NCI-H1092 (cell line): ENCODE measurements around the gene BAIAP3.

ENCODE experiments used
- DNase-seq: peaks from one replicate; lab custom pipeline; 2025; lab: John Stamatoyannopoulos, UW

Gene BAIAP3

DNA sequence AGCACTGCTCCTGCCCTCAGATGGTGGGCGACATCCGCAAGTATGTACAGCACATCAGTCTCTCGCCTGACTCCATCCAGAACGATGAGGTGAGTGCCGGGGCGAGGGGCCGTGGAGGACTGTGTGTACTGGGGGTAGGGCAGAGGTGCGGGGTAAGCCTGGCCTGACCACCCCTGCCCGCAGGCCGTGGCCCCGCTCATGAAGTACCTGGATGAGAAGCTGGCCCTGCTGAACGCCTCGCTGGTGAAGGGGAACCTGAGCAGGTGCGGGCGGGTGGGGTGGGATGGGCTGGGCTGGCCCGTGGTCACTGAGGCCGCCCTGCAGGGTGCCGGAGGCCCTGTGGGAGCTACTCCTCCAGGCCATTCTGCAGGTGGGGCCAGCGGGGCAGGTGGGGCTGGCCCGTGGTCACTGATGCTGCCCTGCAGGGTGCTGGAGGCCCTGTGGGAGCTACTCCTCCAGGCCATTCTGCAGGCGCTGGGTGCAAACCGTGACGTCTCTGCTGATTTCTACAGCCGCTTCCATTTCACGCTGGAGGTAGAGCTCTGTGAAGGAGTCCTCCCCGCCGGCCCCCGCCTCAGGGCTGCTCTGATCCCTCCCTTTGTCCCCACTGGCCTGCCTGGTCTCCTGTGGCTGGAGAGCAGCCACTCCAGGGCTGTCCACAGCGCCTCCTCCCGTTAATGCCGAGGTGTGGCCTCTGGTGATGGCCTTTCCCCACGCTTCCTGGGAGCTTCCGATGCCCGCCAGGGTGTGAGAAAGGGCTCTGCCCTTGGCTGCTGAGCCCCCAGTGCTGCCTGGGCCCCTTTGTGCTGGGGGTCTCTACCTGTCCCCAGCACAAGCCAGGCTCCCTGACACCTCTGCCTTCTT lies 13.2 kb downstream of the BAIAP3 start:
- no peak for DNase-seq

DNA sequence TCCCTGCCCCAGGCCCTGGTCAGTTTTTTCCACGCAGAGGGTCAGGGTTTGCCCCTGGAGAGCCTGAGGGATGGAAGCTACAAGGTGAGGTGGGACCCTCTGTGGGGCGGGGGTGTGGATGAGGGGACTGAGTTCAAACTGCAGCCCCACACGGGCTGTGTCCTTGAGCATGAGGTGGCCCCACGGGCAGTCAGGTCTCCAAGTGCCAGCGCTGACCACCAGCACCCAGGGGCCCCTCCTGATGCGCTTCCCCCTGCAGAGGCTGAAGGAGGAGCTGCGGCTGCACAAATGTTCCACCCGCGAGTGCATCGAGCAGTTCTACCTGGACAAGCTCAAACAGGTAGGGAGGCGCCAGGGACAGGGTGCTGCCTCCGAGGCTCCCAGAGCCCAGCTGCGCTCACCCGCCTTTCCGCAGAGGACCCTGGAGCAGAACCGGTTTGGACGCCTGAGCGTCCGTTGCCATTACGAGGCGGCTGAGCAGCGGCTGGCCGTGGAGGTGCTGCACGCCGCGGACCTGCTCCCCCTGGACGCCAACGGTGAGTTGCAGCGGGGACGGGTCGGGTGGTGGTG lies 13.9 kb downstream of the BAIAP3 start:
- DNase-seq = no peak

DNA sequence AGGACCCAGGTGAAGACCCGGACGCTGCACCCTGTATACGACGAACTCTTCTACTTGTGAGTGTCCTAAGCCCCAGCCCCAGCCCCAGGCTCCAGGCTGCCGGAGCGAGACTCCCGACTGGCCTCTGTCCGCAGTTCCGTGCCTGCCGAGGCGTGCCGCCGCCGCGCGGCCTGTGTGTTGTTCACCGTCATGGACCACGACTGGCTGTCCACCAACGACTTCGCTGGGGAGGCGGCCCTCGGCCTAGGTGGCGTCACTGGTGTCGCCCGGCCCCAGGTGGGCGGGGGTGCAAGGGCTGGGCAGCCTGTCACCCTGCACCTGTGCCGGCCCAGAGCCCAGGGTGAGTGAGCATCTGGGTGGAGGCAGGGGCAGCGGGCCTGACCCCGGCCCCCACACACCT lies 14.5 kb downstream of the BAIAP3 start:
- DNase-seq = no peak

DNA sequence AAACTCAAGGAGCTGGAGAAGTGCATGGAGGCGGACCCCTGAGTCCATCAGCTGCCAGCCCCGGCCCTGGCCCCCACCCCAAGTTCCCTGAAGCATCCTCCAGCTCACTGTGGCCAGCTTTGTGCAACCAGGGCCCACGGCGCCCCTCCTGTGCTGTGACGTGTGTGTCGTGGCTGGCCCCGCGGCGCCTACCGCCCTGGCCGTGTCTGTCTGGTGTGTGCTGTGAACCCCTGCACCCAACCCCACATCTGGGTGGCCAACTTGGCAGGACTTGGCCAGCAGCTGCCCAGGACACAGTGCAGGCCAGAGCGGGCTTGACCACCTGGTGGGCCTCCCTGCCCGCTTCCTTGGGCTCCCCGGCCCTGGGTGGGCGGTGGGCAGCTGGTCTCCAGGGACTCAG lies 15.0 kb downstream of the BAIAP3 start:
- no peak for DNase-seq

DNA sequence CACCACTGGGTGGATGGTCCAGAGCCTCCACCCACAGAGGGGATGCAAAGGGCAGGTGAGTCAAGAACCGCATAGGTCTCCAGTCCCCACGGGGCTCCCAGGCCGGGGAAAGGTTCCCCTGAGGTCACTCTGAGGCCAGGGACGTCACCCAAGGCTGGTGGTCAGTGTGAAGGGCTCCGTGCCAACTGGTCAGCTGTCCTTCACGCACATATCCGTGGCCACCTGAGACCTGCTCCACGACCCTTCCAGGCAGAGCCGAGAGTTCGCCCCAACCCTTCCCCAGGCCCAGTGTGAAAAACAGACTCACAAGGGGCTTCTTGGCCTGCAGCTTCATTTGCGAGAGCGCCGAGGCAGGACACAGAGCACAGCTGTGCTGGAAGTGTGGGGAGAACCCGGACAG lies 15.5 kb downstream of the BAIAP3 start:
- DNase-seq = no peak

DNA sequence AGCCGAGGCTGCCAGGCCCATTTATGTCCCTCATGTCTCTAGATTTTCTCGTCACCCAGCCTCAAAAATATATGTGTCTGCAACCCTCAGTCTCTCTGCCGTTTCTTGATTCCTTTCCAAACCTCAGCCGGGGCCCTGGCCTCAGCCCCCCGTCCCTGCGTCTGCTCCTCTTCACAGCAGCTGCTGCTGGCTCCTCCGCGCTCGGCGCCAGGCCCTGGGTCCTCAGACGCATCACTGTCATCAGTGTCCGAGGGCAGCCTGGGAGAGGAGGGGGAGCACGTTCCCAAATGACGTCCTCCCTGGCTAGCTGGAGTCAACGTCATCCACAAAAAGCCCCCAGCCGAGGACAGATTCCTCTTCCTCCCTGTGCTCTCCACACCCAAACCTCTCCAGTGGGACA lies 15.9 kb downstream of the BAIAP3 start:
- no peak for DNase-seq

DNA sequence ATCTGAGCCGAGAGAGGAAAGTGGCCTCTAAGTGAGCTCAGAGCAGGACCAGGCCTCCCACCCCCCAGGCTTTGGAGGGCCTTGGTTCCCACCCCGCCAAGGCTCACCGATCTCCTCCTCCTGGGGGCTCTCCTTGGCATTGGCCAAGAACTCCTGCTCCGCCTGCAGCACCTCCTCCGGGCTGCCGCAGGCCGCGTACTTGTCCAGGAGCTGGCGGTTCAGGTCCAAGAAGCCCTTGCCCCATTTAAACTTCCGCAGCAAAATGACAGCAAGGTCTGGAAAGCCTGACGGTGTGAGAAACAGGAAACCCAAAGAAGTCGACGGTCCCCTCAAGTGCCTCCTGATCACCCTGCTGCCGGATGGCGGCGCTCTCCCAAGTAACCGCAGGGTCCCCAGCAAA lies 16.5 kb downstream of the BAIAP3 start:
- no peak for DNase-seq

DNA sequence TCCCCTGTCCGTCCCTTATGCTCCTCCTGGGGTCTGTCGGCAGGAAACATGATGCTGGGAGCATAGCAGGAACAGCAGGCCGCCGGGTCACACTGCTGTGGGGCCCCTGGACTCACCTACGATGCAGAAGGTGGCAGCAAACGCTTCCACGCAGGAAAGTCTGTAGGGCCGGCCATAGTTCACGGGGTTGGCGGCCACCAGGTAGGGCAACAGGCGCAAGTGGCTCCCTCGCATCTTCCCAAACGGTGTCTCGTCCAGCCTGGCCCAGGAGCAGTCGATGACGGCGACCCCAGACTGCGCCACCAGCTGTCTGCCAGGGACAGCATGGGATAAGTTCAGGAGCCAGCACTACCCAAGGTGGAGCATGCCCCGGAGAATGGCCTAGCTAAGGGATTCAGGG lies 17.2 kb downstream of the BAIAP3 start:
- no peak for DNase-seq

DNA sequence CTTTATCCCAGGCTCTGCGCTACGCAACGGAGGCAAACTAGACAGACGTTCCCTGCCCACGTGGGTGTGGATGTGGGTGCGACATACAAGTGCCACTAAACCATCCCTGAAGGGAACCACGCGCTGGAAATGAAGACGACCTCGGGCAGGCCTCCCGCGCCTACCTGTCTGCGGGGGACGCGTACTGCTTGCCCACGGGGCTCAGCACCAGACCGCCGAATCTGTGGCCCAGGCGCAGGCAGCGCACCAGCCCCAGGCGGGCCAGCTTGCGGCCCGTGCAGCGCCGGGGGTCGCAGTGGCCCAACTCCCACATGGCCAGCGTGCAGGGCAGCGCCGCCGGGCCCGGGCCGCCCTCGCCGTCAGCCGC lies 17.8 kb downstream of the BAIAP3 start:
- DNase-seq = no peak

DNA sequence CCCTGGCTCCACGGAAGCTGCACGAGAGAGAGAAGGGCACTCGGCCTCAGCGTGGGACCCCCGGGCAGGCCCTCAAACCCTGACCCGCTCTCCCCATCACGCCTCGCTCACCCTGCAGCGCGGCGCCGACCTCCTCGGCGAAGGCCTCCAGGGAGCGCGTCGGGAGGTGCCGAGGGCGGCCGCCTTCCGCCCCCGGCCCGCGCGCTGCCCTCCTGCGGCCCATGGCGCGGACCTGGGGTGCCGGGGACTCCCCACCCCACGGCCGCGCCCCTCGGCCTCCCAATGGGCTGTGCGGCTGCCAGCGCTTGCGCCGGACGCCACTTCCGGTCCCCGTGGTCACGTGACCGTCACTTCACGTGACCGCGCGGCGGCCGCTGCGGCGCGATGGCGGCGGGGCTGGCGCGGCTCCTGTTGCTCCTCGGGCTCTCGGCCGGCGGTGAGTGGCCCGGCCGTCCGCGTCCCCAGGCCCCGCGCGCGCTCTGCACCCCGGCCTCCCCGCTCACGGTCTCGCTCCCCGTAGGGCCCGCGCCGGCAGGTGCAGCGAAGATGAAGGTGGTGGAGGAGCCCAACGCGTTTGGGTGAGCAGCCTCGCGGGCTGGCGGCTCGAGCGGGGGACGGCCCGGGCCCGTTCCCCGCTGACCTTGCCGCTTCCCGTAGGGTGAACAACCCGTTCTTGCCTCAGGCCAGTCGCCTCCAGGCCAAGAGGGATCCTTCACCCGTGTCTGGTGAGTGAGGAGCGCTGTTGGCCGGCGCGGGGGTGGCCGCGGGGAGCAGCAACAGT lies 18.3 kb downstream of the BAIAP3 start, which contains the start of the genes GNPTG and TSR3:
TSS of gene GNPTG (plus strand) at position 350 of the 781 bp plus-strand sequence. CDS start at position 385, 35 bp downstream.
TSS of gene TSR3 (minus strand) at position 297 of the 781 bp plus-strand sequence. CDS start at position 223, 74 bp downstream.
- DNase-seq = peak; percentile 86

DNA sequence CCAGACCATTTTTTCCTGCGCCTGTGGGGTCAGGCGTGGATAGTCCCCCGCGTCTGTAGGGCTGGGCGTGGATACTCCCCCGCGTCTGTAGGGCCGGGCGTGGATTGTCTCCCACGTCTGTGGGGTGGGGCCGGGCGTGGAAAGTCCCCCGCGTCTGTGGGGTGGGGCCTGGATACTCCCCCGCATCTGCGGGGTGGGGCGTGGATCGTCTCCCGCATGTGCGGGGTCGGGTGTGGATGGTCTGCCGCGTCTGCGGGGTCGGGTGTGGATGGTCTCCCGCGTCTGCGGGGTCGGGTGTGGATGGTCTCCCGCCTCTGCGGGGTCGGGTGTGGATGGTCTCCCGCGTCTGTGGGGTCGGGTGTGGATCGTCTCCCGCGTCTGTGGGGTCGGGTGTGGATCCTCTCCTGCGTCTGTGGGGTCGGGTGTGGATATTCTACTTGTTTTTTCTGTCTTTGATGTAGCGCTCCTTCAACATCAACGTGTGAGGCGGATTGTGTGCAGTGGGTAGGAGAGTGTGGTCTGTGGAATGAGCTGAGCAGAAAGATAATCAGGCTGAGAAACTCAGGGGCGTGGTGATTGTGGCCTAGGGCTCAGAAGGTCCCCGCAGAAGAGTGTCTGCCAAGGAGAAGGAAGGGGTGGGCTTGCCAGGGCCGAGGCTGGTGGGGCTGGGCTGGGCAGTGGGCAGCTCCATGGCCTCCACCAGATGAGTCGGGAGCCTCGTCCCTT lies 21.5 kb downstream of the BAIAP3 start:
- no peak for DNase-seq

DNA sequence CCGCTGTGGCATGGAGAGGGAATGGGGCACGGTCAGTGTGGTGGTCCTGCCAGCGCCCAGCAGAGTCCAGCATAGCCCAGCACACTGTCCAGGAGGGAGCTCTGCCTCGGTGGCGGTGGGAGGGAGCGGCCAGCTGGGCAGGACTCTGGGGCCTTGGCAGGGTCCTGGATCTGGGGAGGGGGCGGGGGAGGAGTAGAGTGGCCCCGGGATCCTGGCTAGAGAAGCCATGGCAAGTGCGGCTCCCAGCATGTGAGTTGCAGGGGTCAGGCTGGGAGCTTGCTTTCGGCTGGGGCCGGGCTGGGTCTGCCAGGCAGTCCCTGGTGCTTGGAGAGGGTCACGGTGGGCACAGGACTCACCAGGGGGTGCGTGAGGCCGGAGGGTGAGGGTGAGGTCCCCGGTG lies 22.1 kb downstream of the BAIAP3 start:
- no peak for DNase-seq

DNA sequence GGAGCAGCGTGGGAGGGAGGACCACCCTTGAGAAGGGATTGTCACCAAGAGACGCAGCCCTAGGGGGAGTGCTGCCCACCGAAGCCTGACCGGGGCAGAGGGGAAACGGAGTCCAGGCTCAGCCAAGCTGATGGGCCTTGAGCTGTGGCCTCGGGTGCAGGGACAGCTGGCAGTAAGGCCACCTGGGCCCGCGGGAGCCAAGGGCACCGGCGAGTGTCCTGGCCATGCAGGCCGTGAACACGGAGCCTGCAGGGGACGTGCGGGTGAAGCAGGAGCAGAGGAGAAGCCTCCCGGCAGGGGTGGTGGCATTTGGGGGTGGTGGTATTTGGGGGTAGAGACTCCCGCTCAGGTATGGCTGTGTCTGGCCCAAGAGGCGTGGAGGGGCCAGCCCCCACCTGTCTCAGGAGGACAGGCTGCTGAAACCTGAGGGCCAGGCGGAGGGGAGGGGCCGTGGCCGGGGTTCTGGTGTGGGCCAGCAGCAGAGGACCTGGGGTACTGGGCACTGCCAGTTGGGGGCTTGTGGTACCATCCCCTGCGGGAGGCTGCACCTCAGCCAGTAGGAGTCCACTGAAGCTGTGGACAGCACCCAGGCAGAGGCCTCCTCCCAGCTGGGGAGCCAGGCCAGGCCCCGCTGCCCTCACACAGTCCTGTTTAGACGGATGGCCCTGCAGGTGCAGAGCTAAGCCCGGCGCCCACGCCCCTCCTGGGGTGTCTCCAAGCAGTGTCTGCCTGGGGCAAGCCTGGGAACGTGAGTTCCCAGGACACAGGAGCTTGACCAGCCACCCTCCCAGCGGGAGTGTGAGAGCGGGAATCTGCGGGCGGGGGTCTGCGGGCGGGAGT lies 22.8 kb downstream of the BAIAP3 start:
- no peak for DNase-seq

DNA sequence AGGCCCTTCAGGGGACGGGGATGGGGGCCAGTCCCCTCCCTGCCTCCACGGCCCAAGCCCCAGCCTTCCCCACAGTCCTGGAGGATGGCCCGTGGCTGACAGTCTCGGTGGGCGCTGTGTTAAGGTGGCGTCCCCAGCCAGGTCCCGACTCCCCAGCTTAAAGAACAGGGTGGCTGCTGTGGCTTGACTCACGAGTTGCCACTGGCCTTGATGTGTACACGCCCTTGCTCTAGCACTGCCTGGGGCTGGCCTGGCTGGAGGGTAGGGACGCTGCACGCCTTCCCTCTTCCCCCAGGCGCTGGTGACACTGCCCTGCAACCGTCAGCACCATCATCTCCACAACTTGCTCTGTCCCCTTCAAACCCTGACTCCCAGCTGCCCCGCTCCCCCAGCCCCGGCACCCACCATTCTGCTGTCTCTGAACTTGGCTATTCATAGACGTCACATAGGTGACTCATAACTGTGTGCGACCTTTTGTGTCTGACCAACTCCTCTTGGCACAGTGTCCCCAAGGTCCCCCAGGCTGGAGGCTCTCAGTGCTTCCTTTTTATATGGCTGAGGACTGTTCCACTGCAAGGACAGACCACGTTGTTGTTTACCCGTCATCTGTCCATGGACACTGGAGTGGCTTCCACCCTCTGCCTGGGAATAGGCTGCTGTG lies 24.6 kb downstream of the BAIAP3 start:
- DNase-seq = no peak

DNA sequence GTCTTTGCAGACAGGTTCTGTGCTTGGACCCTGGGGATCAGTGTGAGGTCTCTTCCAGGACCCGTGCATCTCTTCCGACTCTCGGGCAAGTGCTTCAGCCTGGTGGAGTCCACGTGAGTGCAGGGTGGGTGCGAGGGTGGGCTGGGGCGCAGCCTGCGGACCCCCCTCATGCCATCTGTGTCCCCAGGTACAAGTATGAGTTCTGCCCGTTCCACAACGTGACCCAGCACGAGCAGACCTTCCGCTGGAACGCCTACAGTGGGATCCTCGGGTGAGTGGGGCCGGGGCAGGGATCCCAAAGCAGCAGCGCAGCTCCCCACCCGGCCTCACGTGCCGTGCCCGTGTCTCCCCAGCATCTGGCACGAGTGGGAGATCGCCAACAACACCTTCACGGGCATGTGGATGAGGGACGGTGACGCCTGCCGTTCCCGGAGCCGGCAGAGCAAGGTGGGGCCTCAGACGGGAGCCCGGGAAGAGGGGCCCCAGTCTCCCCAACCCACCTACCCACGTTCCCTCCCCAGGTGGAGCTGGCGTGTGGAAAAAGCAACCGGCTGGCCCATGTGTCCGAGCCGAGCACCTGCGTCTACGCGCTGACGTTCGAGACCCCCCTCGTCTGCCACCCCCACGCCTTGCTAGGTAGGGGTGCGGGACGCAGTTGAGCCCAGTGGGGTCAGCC lies 28.4 kb downstream of the BAIAP3 start:
- no peak for DNase-seq

DNA sequence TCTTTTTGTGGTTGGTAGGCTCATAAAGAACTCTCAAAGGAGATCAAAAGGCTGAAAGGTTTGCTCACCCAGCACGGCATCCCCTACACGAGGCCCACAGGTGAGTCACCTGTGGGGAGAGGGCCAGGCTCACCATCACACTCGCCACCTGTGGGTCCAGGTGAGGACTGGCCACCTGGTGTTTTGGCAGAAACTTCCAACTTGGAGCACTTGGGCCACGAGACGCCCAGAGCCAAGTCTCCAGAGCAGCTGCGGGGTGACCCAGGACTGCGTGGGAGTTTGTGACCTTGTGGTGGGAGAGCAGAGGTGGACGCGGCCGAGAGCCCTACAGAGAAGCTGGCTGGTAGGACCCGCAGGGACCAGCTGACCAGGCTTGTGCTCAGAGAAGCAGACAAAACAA lies 29.4 kb downstream of the BAIAP3 start:
- DNase-seq = no peak

DNA sequence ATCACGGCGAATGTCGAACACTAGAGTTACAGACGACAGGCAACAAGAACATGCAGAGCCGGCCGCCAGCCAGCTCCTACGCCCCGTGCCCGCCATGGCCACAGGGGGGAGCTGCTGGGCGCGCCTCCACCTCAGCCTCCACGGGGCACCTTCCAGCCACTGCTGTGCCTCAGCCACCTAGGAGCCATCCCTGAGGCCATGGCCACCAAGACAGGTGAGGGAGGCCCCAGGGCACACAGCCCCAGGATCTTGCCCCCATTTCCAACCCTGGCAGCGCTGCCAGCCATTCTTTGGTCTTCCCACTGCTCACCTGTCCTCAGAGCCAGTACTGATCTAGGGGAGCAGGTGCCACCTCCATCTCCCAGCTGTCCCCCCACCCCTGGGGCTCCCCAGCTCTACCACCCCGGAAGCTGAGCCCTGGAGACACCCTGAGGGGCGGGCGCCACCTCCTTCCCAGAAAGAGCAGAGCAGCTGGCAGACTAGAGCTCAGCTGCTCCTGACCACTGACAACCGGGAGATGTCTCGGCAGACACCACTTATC lies 30.1 kb downstream of the BAIAP3 start:
- no peak for DNase-seq

DNA sequence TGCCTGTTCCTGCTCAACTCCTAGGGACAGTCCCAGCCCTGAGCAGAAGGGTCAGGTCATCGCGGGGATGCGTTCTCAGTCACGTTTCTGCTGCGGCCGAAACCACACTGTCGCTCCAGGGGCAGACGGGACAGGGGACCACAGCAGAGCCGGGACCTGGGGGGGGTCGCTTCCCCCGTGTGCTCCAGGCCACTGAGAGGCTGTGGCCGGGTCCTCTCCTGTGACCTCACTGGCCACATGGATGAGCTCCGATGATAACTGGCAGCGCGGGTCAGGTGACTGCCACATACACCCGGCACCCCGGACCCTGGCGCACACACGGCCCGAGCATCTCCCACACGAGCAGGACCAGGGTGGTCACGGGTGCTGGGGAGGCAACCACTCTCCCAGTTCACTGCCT lies 31.1 kb downstream of the BAIAP3 start:
- DNase-seq = no peak

DNA sequence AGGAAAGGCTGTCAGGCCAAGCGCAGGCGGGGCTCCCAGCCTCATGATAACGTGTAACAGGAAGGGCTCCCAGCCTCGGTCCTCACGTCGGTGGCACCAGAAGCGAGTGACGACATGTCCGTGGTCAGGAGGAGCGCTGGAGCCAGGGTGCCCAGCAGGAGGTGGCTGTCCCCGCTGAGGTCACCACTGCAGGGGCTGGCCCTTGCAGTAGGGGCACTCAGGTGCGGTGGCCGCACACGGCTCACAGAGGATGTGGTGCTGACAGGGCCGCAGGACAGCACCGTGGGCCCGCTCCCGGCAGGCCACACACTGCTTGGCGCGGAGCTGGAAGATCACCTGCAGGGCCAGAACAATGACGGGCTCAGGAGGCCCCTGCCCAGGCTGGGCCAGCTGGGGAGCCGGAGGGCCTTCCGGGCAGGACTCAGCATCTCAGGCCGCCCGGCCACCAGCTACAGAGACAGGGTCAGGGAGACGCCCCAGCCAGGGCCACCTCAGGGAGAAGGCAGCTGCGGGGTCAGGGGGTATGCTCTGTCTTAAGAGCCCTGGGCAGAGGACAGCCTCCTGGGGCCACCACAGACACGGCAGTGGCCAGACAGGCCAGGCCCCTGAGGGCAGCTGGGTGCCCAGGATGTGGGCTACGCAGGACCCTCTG lies 32.7 kb downstream of the BAIAP3 start:
- DNase-seq = no peak
